ENCODE results near the gene ZDHHC14.
"Not testable (repeated sequence)": the region's sequence is repeated elsewhere in the genome, so short reads cannot be mapped to it uniquely, and the experiment has no call there.

Gene ZDHHC14

GRCh38 chr6:157557559-157557958, 176.6 kb downstream of the ZDHHC14 start:
- DNase-seq, result no peak

DNA sequence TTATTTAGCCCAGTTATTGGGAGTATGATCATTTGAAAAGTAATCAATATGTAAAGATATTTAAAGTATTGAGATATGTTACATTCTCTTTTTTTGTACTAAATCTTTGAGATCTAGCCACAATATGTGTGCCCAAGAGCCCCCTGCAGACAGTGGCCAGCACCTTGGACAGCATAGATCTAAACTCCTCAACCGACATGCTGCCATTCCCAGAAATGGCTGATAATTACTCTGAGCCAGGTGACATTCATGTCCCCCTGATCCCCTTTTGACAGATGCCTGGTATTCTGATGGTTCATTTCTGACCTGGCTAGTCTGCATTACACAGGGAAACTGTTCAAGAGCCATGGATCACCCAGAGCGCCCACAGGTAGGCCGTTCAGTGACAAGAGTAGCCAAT, 177.1 kb downstream of the ZDHHC14 start:
- DNase-seq, result no peak

DNA sequence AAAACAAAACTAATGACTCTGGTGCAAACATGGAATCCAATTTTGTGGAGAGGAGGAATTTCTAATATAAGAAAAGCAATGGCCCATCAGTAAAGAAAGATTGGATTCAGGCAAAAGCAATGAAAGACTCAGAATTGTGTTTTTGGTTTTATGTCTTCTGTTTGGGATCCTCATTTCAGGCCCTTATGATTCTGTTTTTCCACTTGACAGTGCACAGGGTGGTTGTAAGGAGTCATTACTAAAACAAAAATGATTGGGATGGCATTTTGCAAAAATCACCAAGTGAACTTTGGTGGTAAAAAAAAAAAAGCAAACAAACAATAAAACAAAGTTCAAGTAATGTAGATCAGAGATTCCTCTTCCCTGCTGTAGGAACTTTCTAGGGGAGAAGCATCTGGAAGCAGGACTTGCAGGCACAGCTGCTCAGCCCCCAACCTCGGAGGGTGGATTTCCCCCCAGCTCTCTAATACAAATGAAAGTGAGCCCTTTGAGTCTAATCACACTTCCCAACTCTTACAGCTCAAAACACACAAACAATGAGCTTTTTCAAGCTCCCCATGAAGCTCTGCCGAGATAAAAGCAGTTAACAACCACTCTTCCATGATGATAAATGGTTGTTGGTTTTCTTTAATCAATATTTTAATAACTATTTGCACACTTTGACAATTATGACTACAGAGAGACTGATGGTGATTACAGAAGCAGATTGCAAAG, 177.7 kb downstream of the ZDHHC14 start:
- DNase-seq, result no peak

GRCh38 chr6:157559201-157559756, 178.3 kb downstream of the ZDHHC14 start:
- DNase-seq, result no peak

DNA sequence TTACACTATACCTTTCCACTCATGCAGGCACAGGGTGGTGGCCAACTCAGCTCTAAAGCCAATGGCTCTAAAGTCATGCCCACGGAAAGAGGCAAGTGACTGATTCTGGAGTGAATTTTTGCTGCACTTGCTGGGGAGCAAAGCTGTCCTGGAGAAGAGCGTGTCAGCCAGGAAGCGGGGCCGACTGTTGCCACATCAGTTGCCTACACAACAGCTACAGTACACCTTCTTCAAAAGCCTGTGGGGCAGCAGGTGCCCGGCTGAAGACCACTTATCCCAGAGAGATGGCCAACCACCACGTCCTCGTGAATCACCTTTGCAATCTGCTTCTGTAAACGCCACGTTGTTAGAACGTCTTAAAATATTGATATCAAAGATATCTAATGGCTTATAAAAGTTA, 179.1 kb downstream of the ZDHHC14 start:
- not testable (repeated sequence) for DNase-seq

DNA sequence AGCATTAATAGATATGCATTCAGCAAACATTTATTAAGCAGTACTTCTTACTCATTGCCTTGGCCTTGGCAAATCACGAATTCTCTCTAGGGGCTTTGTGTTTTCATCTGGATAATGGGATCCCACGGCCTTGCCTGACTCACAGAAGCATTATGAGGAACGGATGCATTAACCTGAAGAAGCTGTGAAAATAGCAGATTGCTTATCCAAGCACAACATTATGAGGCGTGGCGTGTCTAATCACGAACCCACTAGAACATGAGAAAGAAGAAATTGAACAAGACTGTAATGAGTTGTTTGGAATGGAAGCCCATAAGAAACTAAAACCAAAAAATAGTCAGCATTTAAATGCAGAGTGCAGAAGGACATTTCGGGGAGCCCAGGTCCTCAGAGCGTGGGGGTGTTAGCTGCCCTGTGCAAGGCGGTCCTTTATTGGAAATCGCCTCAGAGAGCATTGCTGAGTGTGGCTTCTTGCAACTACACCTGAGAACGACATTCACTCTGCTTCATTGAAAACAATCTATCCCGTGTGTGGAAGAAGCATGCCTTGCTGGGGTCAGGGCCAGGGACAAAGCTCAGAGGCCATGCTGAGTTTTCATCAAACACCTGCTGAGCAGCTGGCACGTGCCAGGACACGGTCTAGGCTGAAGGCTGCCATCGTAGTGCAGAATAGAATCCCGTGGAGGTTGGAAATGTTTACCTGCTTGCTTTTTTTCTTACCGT, 179.9 kb downstream of the ZDHHC14 start:
- no peak for DNase-seq

GRCh38 chr6:157561414-157561790, 180.4 kb downstream of the ZDHHC14 start:
- no peak for DNase-seq

DNA sequence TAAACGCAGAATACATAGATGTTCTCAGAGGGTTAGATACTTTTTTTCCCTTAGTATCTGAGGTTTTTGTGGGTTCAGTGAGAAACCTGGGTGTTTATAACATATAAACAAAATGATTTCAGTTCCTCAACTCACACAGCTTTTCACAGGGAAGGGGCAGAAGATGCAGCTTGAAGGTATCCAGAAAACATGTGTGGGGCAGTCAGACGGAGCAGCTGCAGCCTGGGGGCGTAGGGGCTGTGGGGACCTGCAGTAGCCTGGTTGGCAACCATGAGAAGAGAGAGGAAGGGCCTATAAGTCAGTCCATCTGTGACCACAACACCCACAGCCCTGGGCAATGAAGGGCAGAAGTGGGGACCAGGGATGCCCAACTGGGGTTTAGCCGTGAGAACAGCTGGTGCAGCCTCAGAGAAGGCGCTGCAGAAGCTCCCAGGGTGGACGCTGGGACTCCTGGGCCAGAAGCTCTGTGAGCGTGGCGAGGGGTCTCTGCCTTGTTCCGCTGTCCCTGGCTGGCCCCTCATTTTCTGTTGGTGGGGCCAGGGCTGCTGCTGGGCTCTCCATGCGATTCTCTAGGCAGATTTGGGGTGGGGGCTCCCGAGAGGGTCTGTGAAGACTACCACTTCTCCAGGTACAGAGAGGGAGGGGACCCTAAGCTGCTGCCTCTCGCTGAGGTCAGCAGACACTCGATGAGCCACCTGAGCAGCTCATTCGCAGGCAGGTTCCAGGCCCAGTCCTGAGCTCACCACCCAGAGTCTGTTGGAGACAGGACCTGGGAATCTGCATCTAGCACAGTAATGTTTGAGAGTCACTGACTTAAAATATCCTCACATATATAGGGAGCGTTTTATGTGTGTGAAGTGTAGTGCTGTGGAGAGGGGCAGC, 181.2 kb downstream of the ZDHHC14 start:
- DNase-seq, result no peak

DNA sequence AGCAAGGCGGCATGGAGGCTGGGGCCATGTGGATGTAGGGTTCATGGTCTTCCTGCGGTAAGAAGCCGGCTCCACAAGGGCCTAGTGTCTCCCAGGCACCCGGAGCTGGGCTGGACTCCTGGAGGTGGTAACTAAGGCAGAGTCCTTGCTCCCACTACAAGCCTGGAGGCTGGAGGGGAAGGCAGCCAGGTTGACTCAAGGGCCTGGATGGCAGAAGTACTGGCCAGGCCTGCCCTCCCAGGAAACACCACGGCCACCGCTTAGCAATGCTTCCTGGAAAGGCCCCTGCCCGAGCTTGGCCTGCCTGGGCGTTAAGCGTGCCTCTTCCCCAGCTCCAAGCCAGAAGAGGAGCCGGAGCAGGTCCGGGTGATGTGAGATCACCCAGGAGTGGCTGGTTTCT, 182.0 kb downstream of the ZDHHC14 start:
- no peak for DNase-seq

GRCh38 chr6:157563611-157564284, 182.8 kb downstream of the ZDHHC14 start:
- no peak for DNase-seq

DNA sequence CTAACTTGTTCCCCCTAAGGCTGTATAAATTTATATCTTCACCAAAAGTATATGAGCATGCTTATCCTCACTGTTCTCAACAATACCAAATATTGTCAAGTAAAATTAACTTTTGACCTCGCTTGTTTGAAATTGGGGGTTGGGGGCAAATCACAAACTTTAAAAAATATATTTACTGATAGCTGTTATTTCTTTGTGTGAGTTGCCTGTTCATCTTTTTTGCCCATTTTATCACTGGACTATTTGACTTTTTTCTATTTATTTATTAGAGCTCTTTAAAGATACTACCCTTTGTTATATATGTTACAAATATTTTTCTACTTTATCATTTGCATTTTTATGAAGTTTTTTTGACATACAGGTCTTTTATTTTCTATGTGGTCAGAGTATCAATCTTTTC, 187.7 kb downstream of the ZDHHC14 start:
- no peak for DNase-seq

- no peak for DNase-seq
Observed at GRCh38 chr6:157569543-157569942, 188.6 kb downstream of the ZDHHC14 start.

DNA sequence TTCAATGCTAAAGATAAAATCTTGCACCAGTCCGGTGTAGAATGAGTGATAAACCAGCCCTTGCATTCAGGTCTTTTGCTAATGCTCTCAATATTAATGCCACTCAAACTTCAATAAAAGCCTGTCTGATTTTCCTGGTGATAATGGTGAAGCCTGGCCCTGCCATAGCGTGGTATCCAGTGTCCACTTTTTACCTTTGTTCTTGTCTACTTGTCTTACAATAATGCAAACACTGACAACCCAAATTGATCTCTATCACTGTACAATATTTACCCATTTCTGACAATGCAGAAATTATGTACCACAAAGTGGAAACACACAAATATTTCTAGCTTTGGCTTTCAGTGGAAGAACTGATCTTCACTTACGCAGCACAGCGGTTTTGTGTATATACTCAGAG, 189.1 kb downstream of the ZDHHC14 start:
- no peak for DNase-seq

GRCh38 chr6:157570752-157571151, 189.8 kb downstream of the ZDHHC14 start:
- DNase-seq, result no peak

GRCh38 chr6:157571269-157571668, 190.3 kb downstream of the ZDHHC14 start:
- no peak for DNase-seq

- no peak for DNase-seq
Observed at GRCh38 chr6:157571950-157572349, 191.0 kb downstream of the ZDHHC14 start.

DNA sequence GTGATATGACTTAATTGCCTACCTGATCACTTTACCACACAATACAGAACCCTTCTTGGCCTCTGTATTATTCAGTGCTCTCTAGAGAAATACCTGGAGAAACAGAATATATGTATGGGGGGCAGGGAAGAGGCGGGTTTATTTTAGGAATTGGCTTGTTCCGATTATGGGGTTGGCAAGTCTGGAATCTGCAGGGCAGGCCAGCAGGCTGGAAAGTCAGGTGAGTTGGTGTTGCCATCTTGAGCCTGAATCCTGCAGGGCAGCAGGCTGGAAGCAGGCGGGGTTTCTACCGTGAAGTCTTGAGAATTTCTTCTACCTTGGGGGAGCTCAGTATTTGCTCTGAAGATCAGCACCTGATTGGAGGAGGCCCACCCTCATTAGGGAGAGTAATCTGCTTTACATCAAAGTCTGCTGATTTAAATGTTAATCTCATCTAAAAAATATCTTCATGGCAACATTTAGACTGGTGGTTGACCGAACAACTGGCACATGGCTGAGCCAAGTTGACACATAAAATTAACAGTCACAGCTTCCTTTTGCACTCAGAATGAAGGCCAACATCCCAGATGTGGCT, 193.9 kb downstream of the ZDHHC14 start:
- DNase-seq, result no peak

DNA sequence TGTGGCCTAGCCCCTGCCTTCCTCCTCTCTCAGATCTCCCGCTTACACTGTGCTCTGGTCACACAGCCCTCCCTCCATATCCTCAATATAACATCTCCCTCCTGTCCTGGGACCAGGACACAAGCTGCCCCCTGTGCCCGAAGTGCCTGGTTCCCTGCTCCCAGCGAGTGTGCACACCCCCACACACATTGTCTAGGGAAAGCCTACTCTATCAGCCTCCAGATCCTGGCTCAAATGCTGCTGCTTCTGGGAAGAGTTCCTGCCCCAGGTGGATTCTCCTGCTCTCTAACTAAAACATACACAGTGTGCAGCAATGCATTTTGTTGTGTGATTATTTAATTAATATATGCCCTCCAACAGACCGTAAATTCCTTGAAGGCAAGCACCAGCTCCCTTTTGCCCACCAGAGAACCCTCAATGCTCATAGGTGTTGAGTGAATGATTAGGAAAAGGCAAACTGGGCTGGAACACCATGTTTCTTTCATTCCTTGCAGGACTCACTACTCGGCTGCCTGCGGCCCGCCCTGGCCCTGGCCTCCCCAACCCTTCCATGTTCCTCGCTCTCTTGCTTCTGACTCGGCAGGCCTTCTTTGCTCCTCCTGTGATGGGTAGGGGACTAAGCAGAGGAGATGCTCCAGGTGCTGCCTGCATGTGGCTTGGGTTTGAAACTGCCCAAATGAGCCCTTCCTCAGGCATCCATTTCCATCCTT, 194.6 kb downstream of the ZDHHC14 start:
- DNase-seq, result no peak

DNA sequence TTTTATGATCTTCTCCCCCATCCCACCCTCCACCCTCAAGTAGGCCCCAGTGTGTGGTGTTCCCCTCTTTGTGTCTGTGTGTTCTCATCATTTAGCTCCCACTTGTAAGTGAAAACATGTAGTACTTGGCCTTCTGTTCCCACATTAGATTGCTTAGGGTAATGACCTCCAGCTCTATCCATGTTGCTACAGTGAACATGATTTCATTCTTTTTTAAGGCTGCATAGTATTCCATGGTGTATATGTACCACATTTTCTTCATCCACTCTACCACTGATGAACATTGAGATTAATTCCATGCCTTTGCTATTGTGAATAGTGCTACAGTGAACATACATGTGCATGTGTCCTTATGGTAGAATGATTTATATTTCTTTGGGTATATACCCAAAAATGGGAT, 196.0 kb downstream of the ZDHHC14 start:
- DNase-seq, result not testable (repeated sequence)

- DNase-seq, result not testable (repeated sequence)
Observed at GRCh38 chr6:157578527-157578926, 197.5 kb downstream of the ZDHHC14 start.

DNA sequence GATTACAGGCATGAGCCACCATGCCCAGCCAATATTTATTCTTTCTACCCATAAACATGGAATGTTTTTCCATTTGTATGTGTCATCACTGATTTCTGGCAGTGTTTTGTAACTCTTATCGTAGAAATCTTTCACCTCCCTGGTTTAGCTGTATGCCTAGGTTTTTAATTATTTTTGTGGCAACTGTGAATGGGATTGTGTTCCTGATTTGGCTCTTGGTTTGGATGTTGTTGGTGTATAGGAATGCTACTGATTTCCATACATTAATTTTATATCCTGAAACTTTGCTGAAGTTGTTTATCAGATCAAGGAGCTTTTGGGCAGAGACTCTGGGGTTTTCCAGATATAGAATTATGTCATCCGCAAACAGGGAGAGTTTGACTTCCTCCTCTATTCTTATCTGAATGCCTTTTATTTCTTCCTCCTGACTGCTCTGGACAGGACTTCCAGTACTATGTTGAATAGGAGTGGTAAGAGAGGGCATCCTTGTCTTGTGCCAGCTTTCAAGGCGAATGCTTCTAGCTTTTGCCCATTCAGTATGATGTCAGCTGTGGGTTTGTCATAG, 198.6 kb downstream of the ZDHHC14 start:
- no peak for DNase-seq

Measured in activated CD4-positive, alpha-beta T cell treated with anti-CD3 and anti-CD28 coated beads, Interleukin-2, amount 50 U/mL, for 4 hours (primary cell).